Measurements from ENCODE around the gene PCDHGA9.
"Not testable (repeated sequence)": the region's sequence is repeated elsewhere in the genome, so short reads cannot be mapped to it uniquely, and the experiment has no call there.

Gene PCDHGA9

DNA sequence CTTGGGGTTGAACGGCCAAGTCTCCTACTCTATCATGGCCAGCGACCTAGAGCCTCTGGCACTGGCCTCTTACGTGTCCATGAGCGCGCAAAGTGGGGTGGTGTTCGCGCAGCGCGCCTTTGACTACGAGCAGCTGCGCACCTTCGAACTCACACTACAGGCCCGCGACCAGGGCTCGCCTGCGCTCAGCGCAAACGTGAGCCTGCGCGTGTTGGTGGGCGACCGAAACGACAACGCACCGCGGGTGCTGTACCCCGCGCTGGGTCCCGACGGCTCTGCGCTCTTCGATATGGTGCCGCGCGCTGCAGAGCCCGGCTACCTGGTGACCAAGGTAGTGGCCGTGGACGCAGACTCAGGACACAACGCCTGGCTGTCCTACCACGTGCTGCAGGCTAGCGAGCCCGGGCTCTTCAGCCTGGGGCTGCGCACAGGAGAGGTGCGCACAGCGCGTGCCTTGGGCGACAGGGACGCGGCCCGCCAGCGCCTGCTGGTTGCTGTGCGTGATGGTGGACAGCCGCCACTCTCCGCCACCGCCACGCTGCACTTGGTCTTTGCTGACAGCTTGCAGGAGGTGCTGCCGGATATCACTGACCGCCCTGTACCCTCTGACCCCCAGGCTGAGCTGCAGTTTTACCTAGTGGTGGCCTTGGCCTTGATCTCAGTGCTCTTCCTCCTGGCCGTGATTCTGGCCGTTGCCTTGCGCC lies 2.9 kb upstream of the PCDHGA9 start:
- Histone ChIP-seq H3K27ac (ENCODE audit: low read length) (no peak overlapping the region), H3K79me2 (ENCODE audit: low read length) (no peaks in the 10 kb centered on the region), H3K27me3 (replicated peaks; ENCODE audit: insufficient read depth, low read length) (peaks cover 11% of the 10 kb centered on the region; the same call in 1 of the 2 replicates), H3K4me2 (ENCODE audit: low read depth, low read length) (no peak overlapping the region), H3K4me1 (ENCODE audit: low read length) (no peaks in the 10 kb centered on the region), H4K20me1 (ENCODE audit: insufficient read depth, low read length) (no peaks in the 10 kb centered on the region), H3F3A (ENCODE audit: insufficient read depth, low read length) (no peaks in the 10 kb centered on the region), H3K9me2 (replicated peaks; ENCODE audit: insufficient read depth, low read length) (no peaks in the 10 kb centered on the region), H3K9ac (ENCODE audit: low read length) (no peak overlapping the region), H3K9me3 (replicated peaks; ENCODE audit: insufficient read depth, low read length) (no peaks in the 10 kb centered on the region), H3K36me3 (replicated peaks; ENCODE audit: insufficient read depth, low read length) (no peaks in the 10 kb centered on the region), H2AFZ (ENCODE audit: low read length) (no peak overlapping the region), H3K4me3 (ENCODE audit: low read length) (no peak overlapping the region)
- DNase-seq: no peak
- TF ChIP-seq, protein P1, sequence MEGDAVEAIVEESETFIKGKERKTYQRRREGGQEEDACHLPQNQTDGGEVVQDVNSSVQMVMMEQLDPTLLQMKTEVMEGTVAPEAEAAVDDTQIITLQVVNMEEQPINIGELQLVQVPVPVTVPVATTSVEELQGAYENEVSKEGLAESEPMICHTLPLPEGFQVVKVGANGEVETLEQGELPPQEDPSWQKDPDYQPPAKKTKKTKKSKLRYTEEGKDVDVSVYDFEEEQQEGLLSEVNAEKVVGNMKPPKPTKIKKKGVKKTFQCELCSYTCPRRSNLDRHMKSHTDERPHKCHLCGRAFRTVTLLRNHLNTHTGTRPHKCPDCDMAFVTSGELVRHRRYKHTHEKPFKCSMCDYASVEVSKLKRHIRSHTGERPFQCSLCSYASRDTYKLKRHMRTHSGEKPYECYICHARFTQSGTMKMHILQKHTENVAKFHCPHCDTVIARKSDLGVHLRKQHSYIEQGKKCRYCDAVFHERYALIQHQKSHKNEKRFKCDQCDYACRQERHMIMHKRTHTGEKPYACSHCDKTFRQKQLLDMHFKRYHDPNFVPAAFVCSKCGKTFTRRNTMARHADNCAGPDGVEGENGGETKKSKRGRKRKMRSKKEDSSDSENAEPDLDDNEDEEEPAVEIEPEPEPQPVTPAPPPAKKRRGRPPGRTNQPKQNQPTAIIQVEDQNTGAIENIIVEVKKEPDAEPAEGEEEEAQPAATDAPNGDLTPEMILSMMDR (IDR thresholded peaks at IDR 0.05; ENCODE audit: low read length): no peak
- TF ChIP-seq EZH2 (optimal IDR thresholded peaks at IDR 0.05; ENCODE audit: low read depth, low read length): no peak
- no peak for TF ChIP-seq EZH2phosphoT487 (IDR thresholded peaks at IDR 0.05; ENCODE audit: low read length)

DNA sequence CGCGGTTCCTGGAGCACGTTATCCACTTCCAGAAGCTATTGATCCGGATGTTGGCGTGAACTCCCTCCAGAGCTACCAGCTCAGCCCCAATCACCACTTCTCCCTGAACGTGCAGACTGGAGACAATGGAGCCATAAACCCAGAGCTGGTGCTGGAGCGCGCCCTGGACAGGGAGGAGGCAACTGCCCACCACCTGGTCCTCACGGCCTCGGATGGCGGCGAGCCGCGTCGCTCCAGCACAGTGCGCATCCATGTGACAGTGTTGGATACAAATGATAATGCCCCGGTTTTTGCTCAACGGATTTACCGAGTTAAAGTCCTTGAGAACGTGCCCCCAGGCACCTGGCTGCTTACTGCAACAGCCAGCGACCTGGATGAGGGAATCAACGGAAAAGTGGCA lies 809 bp downstream of the PCDHGA9 start:
- DNase-seq: no peak
- peaks cover 11% of the 10 kb centered on the region; the same call in 1 of the 2 replicates for H3K27me3 ChIP-seq (replicated peaks; ENCODE audit: insufficient read depth, low read length)

DNA sequence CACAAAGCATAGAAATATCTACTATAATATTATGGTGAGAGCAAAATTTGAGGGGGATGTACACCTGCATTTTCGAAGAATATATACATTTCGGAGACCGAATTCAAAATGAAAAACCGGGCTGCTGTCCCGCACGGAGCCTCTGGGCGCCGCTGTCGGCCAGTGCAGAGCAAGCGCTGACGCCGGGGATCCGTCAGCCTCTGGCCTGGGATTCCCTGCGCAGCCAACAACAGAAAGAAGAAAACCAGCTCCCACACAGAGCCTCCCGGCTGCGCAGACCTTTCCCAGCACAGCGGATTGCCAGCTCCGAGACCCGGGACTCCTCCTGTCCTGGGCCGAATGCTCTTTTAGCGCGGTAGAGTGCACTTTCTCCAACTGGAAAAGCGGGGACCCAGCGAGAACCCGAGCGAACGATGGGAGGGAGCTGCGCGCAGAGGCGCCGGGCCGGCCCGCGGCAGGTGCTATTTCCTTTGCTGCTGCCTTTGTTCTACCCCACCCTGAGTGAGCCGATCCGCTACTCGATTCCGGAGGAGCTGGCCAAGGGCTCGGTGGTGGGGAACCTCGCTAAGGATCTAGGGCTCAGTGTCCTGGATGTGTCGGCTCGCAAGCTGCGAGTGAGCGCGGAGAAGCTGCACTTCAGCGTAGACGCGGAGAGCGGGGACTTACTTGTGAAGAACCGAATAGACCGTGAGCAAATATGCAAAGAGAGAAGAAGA lies 5.4 kb downstream of the PCDHGA9 start, which contains the start of gene PCDHGB6:
Gene PCDHGB6 (plus strand): TSS at position 232 of the 716 bp plus-strand sequence. CDS start 182 bp downstream, at position 414.
- H2AFZ ChIP-seq (ENCODE audit: low read length); H3K9me3 ChIP-seq (replicated peaks; ENCODE audit: insufficient read depth, low read length); H3K36me3 ChIP-seq (replicated peaks; ENCODE audit: insufficient read depth, low read length); H3K4me3 ChIP-seq (ENCODE audit: low read length); H3K79me2 ChIP-seq (ENCODE audit: low read length); H3K4me2 ChIP-seq (ENCODE audit: low read depth, low read length); H3K9me2 ChIP-seq (replicated peaks; ENCODE audit: insufficient read depth, low read length); H4K20me1 ChIP-seq (ENCODE audit: insufficient read depth, low read length); DNase-seq; H3K4me1 ChIP-seq (ENCODE audit: low read length); H3K27me3 ChIP-seq (replicated peaks; ENCODE audit: insufficient read depth, low read length); H3K27ac ChIP-seq (ENCODE audit: low read length); H3K9ac ChIP-seq (ENCODE audit: low read length); H3F3A ChIP-seq (ENCODE audit: insufficient read depth, low read length): not testable (repeated sequence)

More for the DNA sequence above, 809 bp downstream of the PCDHGA9 start:
- no peak for TF ChIP-seq EZH2phosphoT487 (IDR thresholded peaks at IDR 0.05; ENCODE audit: low read length)
- TF ChIP-seq EZH2 (optimal IDR thresholded peaks at IDR 0.05; ENCODE audit: low read depth, low read length): no peak
- TF ChIP-seq, protein P1 (IDR thresholded peaks at IDR 0.05; ENCODE audit: low read length): no peak
- Histone ChIP-seq H3K4me2 (ENCODE audit: low read depth, low read length) (no peak overlapping the region), H2AFZ (ENCODE audit: low read length) (no peak overlapping the region), H3F3A (ENCODE audit: insufficient read depth, low read length) (no peaks in the 10 kb centered on the region), H3K9me3 (replicated peaks; ENCODE audit: insufficient read depth, low read length) (no peaks in the 10 kb centered on the region), H3K9me2 (replicated peaks; ENCODE audit: insufficient read depth, low read length) (no peaks in the 10 kb centered on the region), H3K27ac (ENCODE audit: low read length) (no peak overlapping the region), H3K79me2 (ENCODE audit: low read length) (no peaks in the 10 kb centered on the region), H4K20me1 (ENCODE audit: insufficient read depth, low read length) (no peaks in the 10 kb centered on the region), H3K4me1 (ENCODE audit: low read length) (no peaks in the 10 kb centered on the region), H3K9ac (ENCODE audit: low read length) (no peak overlapping the region), H3K4me3 (ENCODE audit: low read length) (no peak overlapping the region), H3K36me3 (replicated peaks; ENCODE audit: insufficient read depth, low read length) (no peaks in the 10 kb centered on the region; the same call in 1 of the 2 replicates)
